ENCODE results near the gene VEPH1. TPM values are rescaled to one million over a fixed set of nuclear protein-coding genes. Genes with fewer than 3 reads are reported as not detected.

VEPH1 gene
- total RNA-seq, 1 donor from 2014 or later: 9.5 TPM

DNA sequence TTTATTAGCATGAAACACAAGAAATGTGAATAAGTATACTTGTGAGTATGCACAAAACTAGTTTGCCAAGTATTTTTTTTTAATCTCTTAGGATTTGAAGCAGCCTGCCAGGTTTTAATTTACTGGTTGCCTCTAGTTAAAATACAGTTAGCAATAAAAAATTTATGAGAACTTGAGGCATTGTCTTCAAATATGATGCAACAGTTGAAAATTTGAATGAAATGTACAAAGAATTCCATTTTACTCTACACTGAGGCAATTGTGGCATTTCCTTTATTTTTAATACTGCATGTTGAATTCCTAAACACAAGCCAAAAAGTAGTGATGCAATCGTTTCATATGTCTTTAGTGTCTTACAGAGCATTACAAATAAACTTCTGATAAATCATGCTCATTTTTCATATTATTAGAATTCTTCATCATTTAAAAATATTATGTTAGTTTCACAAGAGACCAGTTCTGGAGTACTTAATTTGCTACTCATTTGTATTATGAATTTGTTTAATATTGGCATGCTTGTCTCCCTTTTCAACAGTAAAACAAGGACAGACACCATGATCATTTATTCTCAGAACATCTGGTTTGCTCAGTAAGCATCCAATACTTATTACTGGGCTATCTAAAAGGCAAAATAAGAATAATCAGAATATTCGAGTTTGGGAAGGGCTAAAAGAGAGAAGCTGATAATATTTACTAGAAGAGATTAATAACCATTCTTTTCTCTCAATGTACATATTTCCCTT, 191.4 kb downstream of the VEPH1 start:
- peak; percentile 42 to 59 for DNase-seq (ENCODE audit: low read depth in 2 of 2)

DNA sequence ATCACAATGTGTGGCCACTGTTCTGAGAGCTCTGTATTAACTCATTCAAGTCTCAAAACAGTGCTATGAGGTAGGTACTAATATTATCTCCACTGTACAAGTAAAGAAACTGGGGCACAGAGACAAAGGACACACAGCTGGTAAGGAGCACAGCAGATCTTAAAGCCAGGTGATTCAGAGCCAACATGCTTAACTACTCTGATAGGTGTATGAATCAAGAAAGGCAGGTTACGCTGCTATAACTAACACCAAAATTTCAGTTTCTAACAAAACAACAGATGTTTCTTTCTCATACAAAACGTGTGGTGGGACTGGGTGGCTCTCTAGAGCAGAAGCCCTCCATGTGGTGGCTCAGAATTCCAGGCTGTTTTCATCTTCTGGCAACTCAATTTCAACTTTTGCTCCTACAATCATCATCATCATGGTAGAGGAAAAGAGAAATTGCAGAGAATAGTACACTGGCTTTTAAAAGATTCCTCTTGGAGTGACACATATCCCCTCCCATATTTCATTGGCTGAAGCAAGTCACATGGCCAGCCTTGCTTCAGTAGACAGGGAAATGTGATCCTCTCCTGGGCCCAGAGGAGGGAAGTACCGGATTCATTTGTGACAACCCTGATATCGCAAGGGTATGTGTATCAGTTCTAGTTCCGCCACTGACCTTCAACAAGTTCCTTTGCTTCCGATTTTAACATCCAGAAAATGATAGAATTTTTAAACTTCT, 192.7 kb downstream of the VEPH1 start:
- DNase-seq (ENCODE audit: low read depth in 2 of 2): no peak

- DNase-seq (ENCODE audit: low read depth in 2 of 2): no peak
Measured at GRCh38 chr3:157306502-157306901, 196.7 kb downstream of the VEPH1 start.

DNA sequence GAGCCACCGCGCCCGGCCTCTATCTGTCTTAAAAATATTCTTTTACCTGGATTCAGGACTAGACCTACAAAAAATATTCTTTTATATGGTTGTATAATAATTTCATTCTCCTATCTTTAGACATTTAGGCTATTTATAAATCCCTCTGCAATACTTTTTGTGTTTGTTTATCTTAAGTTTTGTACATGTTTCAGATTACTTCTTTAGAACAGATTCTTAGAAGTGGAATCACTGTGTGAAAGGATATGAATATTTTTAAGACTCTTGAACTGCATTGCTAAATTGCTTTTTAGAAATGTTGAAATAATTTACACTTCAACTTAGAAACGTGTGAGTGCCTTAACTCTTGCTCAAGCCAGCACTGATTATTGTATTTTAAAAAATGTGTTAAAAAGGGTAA, 197.8 kb downstream of the VEPH1 start:
- DNase-seq (ENCODE audit: low read depth in 2 of 2): no peak

- no peak for DNase-seq (ENCODE audit: low read depth in 2 of 2)
Measured at GRCh38 chr3:157301755-157302154, 201.5 kb downstream of the VEPH1 start.

- no peak for DNase-seq (ENCODE audit: low read depth in 2 of 2)
Measured at GRCh38 chr3:157300981-157301663, 202.1 kb downstream of the VEPH1 start.

DNA sequence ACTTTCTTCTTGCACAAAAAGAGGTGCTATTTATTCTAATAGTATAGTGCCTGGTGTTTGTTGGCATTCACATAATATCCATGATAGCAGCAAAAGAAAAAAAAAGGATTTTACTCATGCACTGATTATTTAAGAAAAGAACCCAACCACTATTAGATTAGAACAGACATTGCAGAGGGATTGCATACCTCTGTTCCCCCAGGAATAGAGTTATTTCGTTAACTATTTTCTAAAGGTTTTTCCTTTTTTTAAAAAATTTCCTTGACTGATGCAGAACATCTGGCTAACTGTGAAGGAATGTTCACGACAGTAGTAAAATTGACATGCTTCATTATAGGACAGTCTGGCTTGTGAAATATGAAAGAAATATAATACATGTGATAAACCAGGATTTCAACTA, 203.1 kb downstream of the VEPH1 start:
- DNase-seq (ENCODE audit: low read depth in 2 of 2): no peak

DNA sequence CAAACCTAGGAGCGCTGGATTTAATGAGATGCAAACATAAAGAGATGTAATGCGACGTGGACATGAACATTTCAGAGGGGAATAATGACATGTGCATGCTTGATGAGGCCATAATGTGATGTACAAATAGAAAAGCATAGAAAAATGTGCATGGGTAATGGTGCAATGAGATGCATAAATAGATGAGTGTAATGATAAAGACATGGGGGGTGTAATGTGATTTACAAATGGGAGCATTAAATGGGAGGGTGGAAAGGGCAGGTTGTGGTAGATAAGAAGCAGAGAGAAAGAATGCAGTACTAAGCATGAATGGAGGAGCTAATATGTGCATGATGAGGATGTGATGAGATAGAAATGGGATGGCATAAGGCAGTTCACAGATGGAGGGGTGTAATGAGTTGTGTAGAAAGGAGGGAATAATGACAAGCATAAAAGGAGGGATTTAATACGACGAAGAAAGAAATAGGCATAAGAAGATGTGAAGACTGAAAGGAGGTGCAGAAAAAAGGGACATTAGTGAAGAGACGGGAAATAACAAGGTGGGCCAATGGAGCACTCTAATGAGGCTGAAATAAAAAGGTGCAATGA, 205.8 kb downstream of the VEPH1 start:
- no peak for DNase-seq (ENCODE audit: low read depth in 2 of 2)

- DNase-seq (ENCODE audit: low read depth in 2 of 2): no peak
Measured at GRCh38 chr3:157294953-157295352, 208.3 kb downstream of the VEPH1 start.

- DNase-seq (ENCODE audit: low read depth in 2 of 2): no peak
Measured at GRCh38 chr3:157294491-157294890, 208.7 kb downstream of the VEPH1 start.

- DNase-seq (ENCODE audit: low read depth in 2 of 2): peak; percentile 6 to 52
Measured at GRCh38 chr3:157290766-157291165, 212.4 kb downstream of the VEPH1 start.

- peak in 1 of 2 donors; percentile 26 for DNase-seq (ENCODE audit: low read depth in 2 of 2)
Measured at GRCh38 chr3:157285966-157286365, 217.2 kb downstream of the VEPH1 start.

- no peak for DNase-seq (ENCODE audit: low read depth in 2 of 2)
Measured at GRCh38 chr3:157285141-157285540, 218.1 kb downstream of the VEPH1 start.

GRCh38 chr3:157284688-157285087, 218.5 kb downstream of the VEPH1 start:
- no peak for DNase-seq (ENCODE audit: low read depth in 2 of 2)

- peak in 1 of 2 donors; percentile 91 for DNase-seq (ENCODE audit: low read depth in 2 of 2)
Measured at GRCh38 chr3:157282261-157283191, 220.7 kb downstream of the VEPH1 start.

DNA sequence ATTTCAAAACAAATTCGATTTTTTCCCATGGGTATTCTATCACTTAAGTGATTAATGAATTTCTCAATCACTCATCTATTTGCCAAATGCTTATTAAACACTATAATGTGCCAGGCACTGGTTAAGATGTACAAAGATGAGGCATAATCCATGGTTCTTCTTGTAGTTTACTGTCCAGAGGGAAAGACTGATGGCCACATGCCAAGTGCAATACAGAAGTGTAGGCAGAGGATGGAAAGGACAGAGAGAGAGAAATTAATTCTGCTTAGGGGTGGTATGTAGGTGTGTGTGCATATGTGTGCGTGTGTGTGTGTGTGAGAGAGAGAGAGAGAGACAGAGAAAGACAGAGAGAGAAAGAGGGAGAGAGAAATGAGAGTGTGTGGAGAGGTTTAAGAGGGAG, 222.4 kb downstream of the VEPH1 start:
- DNase-seq (ENCODE audit: low read depth in 2 of 2): peak in 1 of 2 donors; percentile 50

GRCh38 chr3:157280354-157280753, 222.9 kb downstream of the VEPH1 start:
- no peak for DNase-seq (ENCODE audit: low read depth in 2 of 2)

DNA sequence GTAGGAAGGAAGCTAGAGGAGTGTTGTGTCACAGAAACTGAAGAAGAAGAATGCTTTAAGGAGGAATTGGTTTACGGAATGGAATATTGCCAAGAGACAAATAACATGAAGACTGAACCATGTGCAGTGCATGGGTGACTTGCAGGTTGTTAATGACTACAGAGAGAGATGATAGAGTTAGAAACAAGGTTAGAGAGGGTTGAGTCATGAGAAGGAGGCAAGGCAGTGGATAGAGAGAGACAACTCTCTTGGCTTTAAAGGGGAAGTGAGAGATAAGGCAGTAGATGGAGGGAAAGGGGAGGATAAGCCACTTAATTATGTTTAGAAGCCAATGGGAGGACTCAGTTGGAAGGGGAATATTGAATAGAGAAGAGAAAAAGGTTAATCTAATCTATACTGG, 224.0 kb downstream of the VEPH1 start:
- no peak for DNase-seq (ENCODE audit: low read depth in 2 of 2)

GRCh38 chr3:157276801-157277200, 226.4 kb downstream of the VEPH1 start:
- no peak for DNase-seq (ENCODE audit: low read depth in 2 of 2)

- DNase-seq (ENCODE audit: low read depth in 2 of 2): no peak
Measured at GRCh38 chr3:157275832-157276231, 227.4 kb downstream of the VEPH1 start.

GRCh38 chr3:157274644-157275137, 228.5 kb downstream of the VEPH1 start:
- peak; percentile 36 to 86 for DNase-seq (ENCODE audit: low read depth in 2 of 2)
